Left kidney (tissue), 2 donors: Measurements from ENCODE around the gene SNX32. TPM values are rescaled to one million over a fixed set of nuclear protein-coding genes. Genes with fewer than 3 reads are reported as not detected.
"Not testable (repeated sequence)": the region's sequence is repeated elsewhere in the genome, so short reads cannot be mapped to it uniquely, and the experiment has no call there.

Experiments used
- DNase-seq: peaks from one replicate; pipeline ENCODE4 v3.0.0-alpha.2; 2013
- polyA plus RNA-seq: library from polyadenylated mRNA; unstranded; fragments of 120-200 nt; gene quantifications from one replicate; pipeline ENCODE4 v1.2.1, GENCODE V29; 2013; ENCODE audit not compliant: insufficient read length

The SNX32 gene
- polyA plus RNA-seq, 1 donor = 2.6 TPM

- DNase-seq = no peak
These were observed 10.8 kb upstream of the SNX32 start for GRCh38 chr11:65822776-65823528.

- no peak for DNase-seq
These were observed 6.6 kb upstream of the SNX32 start for GRCh38 chr11:65826984-65827735.

GRCh38 chr11:65829459-65829858, 4.3 kb upstream of the SNX32 start:
- no peak for DNase-seq

- DNase-seq = not testable (repeated sequence)
These were observed 1.5 kb upstream of the SNX32 start for GRCh38 chr11:65832231-65832630.

- DNase-seq = no peak
These were observed 439 bp downstream of the SNX32 start for GRCh38 chr11:65834202-65834601.

- no peak for DNase-seq
These were observed 8.4 kb downstream of the SNX32 start for GRCh38 chr11:65842144-65842543.

- no peak for DNase-seq
These were observed 10.0 kb downstream of the SNX32 start for GRCh38 chr11:65843811-65844210.

- no peak for DNase-seq
These were observed 10.6 kb downstream of the SNX32 start for GRCh38 chr11:65844231-65844872.

- DNase-seq = no peak
These were observed 14.0 kb downstream of the SNX32 start for GRCh38 chr11:65847746-65848145.

- DNase-seq = not testable (repeated sequence)
These were observed 14.9 kb downstream of the SNX32 start for GRCh38 chr11:65848693-65849092.

- no peak for DNase-seq
These were observed 15.6 kb downstream of the SNX32 start for GRCh38 chr11:65849366-65849765.

- DNase-seq = no peak
These were observed 16.0 kb downstream of the SNX32 start for GRCh38 chr11:65849771-65850216.

GRCh38 chr11:65850217-65851082, 16.7 kb downstream of the SNX32 start:
- no peak for DNase-seq

GRCh38 chr11:65851083-65851579, 17.4 kb downstream of the SNX32 start:
- DNase-seq = no peak

- no peak for DNase-seq
These were observed 18.2 kb downstream of the SNX32 start for GRCh38 chr11:65851811-65852507.

GRCh38 chr11:65852508-65853245, 18.9 kb downstream of the SNX32 start:
- DNase-seq = no peak

- DNase-seq = no peak
These were observed 19.6 kb downstream of the SNX32 start for GRCh38 chr11:65853246-65853979.

GRCh38 chr11:65854161-65854592, 20.4 kb downstream of the SNX32 start:
- DNase-seq = no peak
